HEK293T (cell line): Measurements from ENCODE around the gene HIC1.

Experiments used
- FOXM1 ChIP-seq: fragments of 450-650 bp; IDR thresholded peaks from 2 replicates; pipeline ENCODE4 v1.6.1; 2017; ENCODE audit warnings: mild to moderate bottlenecking, borderline replicate concordance
- HDGF ChIP-seq: fragments of 450-650 bp; IDR thresholded peaks from 2 replicates; pipeline ENCODE4 v1.6.1; 2017; ENCODE audit warnings: antibody characterized with exemption, borderline replicate concordance
- NFRKB ChIP-seq: fragments of 450-650 bp; IDR thresholded peaks from 2 replicates; pipeline ENCODE4 v1.6.1; 2016; ENCODE audit warnings: mild to moderate bottlenecking, moderate library complexity
- SP1 ChIP-seq: fragments of 450-650 bp; IDR thresholded peaks from 2 replicates; pipeline ENCODE4 v1.6.1; 2017
- SUZ12 ChIP-seq: fragments of 450-650 bp; IDR thresholded peaks from 2 replicates; pipeline ENCODE4 v1.6.1; 2016; ENCODE audit warnings: mild to moderate bottlenecking
- TARDBP ChIP-seq: fragments of 450-650 bp; IDR thresholded peaks from 2 replicates; pipeline ENCODE4 v1.6.1; 2016
- ZNF384 ChIP-seq: fragments of 450-650 bp; IDR thresholded peaks from 2 replicates; pipeline ENCODE4 v1.6.1; 2016
- TF ChIP-seq, protein P1 (sequence below): fragments of 450-650 bp; IDR thresholded peaks from 2 replicates; pipeline ENCODE4 v1.6.1; 2016

DNA sequence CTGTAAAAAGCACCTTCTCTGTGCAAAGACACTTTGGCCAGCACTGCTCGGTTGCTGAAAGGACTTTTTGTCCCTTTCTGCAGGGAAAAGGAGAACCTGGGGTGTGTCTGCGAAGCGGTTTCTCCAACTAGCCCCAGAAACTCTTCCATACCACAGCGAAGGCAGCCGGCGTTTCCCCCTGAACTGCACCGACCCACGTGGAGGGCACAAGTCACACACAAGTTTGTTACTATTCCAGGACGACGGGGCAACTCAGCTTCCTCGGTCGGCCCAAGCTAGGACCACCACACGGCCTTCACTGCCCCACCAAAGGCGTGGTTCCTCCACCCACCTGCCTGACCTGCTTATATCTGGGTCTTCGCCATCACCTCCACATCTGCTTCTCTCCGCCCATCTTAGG is 31.6 kb upstream of the HIC1 start:
- TF ChIP-seq TARDBP (no peak), SUZ12 (no peak), FOXM1 (no peak), SP1 (no peak), ZNF384 (no peak), NFRKB (no peak), HDGF (no peak)
- TF ChIP-seq, protein P1, sequence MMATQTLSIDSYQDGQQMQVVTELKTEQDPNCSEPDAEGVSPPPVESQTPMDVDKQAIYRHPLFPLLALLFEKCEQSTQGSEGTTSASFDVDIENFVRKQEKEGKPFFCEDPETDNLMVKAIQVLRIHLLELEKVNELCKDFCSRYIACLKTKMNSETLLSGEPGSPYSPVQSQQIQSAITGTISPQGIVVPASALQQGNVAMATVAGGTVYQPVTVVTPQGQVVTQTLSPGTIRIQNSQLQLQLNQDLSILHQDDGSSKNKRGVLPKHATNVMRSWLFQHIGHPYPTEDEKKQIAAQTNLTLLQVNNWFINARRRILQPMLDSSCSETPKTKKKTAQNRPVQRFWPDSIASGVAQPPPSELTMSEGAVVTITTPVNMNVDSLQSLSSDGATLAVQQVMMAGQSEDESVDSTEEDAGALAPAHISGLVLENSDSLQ: no peak
